Progenitor cell of endocrine pancreas (in vitro differentiated cells): ENCODE results near the gene DLGAP1. TPM values are rescaled to one million over a fixed set of nuclear protein-coding genes. Genes with fewer than 3 reads are reported as not detected.
"Not testable (repeated sequence)": the region's sequence is repeated elsewhere in the genome, so short reads cannot be mapped to it uniquely, and the experiment has no call there.

Experiments
- DNase-seq: peaks from one replicate; pipeline ENCODE4 v3.0.0; 2021; ENCODE audit warnings: low spot score; ENCODE audit not compliant: unreplicated experiment
- H3K27ac Mint-ChIP-seq: 2 replicates; pipeline ENCODE4 v1.8.0; 2021; ENCODE audit warnings: mild to moderate bottlenecking, moderate library complexity, mixed read lengths
- H3K27me3 Mint-ChIP-seq: 2 replicates; pipeline ENCODE4 v1.8.0; 2021; ENCODE audit warnings: mixed read lengths
- H3K36me3 Mint-ChIP-seq: 2 replicates; pipeline ENCODE4 v1.8.0; 2022; ENCODE audit warnings: mixed read lengths; ENCODE audit not compliant: insufficient read depth
- H3K4me1 Mint-ChIP-seq: 2 replicates; pipeline ENCODE4 v1.8.0; 2021; ENCODE audit warnings: low read depth, mixed read lengths
- H3K4me3 Mint-ChIP-seq: 2 replicates; pipeline ENCODE4 v1.8.0; 2021; ENCODE audit warnings: low read depth, mild to moderate bottlenecking, moderate library complexity, mixed read lengths
- H3K9me3 Mint-ChIP-seq: 2 replicates; pipeline ENCODE4 v1.8.0; 2021; ENCODE audit warnings: low read depth, mixed read lengths
- total RNA-seq: library from RNA; stranded (reverse); gene quantifications from 2 replicates; pipeline ENCODE4 v1.2.1, GENCODE V29; 2021
- TF ChIP-seq, protein P1 (sequence below): fragments of 200-600 bp; sonication (generic); IDR thresholded peaks from one replicate; pipeline ENCODE4 v1.5.0; 2021; ENCODE audit warnings: antibody characterized with exemption, mild to moderate bottlenecking; ENCODE audit not compliant: unreplicated experiment

The DLGAP1 gene
- total RNA-seq, 1 donor from 2014 or later: 16.7 TPM

- peaks cover 2% of the 10 kb centered on the region for H3K36me3 Mint-ChIP-seq
- no peak for DNase-seq
- H3K9me3 Mint-ChIP-seq: no peaks in the 10 kb centered on the region
- no peak overlapping the region for H3K27ac Mint-ChIP-seq
- H3K27me3 Mint-ChIP-seq: no peaks in the 10 kb centered on the region
- peaks cover 9% of the 10 kb centered on the region for H3K4me1 Mint-ChIP-seq
- TF ChIP-seq, protein P1, sequence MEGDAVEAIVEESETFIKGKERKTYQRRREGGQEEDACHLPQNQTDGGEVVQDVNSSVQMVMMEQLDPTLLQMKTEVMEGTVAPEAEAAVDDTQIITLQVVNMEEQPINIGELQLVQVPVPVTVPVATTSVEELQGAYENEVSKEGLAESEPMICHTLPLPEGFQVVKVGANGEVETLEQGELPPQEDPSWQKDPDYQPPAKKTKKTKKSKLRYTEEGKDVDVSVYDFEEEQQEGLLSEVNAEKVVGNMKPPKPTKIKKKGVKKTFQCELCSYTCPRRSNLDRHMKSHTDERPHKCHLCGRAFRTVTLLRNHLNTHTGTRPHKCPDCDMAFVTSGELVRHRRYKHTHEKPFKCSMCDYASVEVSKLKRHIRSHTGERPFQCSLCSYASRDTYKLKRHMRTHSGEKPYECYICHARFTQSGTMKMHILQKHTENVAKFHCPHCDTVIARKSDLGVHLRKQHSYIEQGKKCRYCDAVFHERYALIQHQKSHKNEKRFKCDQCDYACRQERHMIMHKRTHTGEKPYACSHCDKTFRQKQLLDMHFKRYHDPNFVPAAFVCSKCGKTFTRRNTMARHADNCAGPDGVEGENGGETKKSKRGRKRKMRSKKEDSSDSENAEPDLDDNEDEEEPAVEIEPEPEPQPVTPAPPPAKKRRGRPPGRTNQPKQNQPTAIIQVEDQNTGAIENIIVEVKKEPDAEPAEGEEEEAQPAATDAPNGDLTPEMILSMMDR: no peak
- no peak overlapping the region for H3K4me3 Mint-ChIP-seq
These were observed 122.1 kb downstream of the DLGAP1 start for GRCh38 chr18:4333043-4333442.

DNA sequence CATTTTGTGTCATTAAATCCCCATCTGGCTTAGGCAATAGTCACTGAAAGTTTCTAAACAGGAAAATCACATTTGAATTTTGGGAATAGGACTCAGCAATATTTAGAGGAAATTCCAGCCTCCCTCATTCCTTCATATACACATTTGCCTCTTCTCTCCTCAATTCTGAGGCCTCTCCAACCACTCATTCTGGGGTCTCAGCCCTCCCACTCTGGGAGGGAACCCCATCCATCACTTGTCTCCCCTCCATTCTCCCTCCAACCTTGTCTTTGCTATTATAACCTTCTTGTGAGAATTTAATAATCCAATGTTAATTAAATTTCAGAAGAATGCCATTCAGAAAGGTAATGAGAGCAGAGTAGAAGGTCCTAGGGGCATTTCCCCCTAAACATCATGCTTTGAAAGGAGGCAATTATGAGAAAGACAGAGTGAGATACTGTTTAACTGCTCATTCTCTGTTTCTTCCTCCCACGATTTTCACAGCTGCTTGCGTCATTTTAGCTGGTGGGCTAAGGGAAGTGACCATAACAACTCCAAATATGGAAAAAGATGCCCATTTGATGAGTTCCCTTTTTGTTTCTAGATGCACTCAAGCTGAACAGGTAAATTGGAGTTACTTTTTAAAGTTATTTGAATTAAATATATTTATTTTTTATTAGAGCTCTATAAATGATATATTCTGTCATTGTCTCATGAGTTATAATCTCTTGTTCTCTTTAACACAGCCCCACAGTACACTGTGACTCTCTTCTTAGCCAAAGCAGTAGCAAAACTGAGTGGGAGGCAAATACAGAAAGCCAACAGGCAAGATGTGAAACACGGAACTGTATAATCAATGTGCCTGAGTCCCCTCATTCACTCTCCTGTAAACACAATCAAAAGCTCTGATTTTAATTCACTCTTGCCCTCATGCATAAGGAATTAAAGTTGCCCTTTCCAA, 135.1 kb downstream of the DLGAP1 start:
- H3K4me3 Mint-ChIP-seq: no peak overlapping the region
- no peak overlapping the region for H3K27ac Mint-ChIP-seq
- no peak for DNase-seq
- H3K27me3 Mint-ChIP-seq: no peaks in the 10 kb centered on the region
- no peaks in the 10 kb centered on the region for H3K36me3 Mint-ChIP-seq
- TF ChIP-seq, protein P1: no peak
- no peaks in the 10 kb centered on the region for H3K9me3 Mint-ChIP-seq
- H3K4me1 Mint-ChIP-seq: no peaks in the 10 kb centered on the region

GRCh38 chr18:4318311-4318710, 136.8 kb downstream of the DLGAP1 start:
- DNase-seq: no peak
- H3K27me3 Mint-ChIP-seq: no peaks in the 10 kb centered on the region

DNA sequence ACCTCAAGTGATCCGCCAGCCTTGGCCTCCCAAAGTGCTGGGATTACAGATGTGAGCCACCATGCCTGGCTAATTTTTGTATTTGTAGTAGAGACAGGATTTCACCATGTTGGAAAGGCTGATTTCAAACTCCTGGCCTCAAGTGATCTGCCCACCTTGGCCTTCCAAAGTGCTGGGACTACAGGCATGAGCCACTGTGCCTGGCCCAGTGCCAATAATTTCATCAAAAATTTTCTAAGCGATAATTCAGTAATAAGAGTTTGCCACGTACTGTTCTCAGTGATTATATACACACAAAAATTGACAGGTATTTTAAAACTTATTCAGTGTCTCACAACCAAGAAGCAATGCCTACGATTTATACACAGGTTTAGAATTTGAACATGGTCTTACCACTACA, 143.2 kb downstream of the DLGAP1 start:
- H3K27me3 Mint-ChIP-seq, H3K4me1 Mint-ChIP-seq, H3K9me3 Mint-ChIP-seq, H3K27ac Mint-ChIP-seq, H3K36me3 Mint-ChIP-seq, H3K4me3 Mint-ChIP-seq, DNase-seq: not testable (repeated sequence)

More at GRCh38 chr18:4318311-4318710, 136.8 kb downstream of the DLGAP1 start:
- Mint-ChIP-seq H3K27ac (no peak overlapping the region), H3K36me3 (no peaks in the 10 kb centered on the region), H3K4me3 (no peak overlapping the region), H3K9me3 (no peaks in the 10 kb centered on the region), H3K4me1 (no peaks in the 10 kb centered on the region)
- TF ChIP-seq, protein P1: no peak

DNA sequence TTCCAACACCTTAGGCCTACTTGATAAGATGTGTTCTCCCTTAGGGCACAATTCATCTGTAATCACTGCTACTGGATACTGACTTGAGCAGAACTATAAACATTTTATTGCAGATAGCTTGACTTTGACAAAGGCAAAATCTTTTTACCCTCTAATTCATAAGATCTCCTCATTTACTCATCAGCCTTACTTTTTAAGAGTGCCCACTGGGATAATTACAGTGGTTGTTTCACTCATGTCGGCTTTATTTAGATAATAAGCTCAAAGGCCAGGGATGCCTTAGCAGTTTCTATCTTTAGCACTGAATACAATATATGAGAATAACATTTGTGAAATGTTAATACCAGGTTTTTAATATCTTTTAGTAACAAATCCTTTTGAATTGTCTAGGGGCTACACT, 144.0 kb downstream of the DLGAP1 start:
- peaks cover 2% of the 10 kb centered on the region for H3K4me1 Mint-ChIP-seq
- TF ChIP-seq, protein P1: no peak
- H3K9me3 Mint-ChIP-seq: peaks cover 3% of the 10 kb centered on the region

DNA sequence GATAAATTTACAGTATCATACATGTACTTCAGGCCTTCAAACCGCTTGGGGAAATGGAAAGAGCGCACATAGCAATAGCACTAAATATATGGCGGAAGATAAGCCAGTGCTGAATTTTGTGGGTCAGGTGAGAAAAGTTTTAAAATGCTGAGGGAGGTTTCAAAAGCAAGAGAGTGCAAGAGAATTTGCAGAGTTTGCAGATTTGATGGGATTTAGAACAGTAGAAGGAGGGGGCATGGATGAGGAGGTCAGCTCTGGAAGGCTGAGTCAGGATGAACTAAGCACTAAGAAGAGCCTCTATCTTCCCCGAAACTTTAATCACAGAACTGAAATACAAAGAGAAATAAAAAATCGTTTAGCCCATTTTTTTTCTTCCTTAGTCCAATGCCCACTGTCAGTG, 145.9 kb downstream of the DLGAP1 start:
- TF ChIP-seq, protein P1: no peak
- no peak for DNase-seq
- Mint-ChIP-seq H3K36me3 (no peaks in the 10 kb centered on the region), H3K27ac (no peak overlapping the region), H3K4me3 (no peak overlapping the region), H3K27me3 (no peaks in the 10 kb centered on the region), H3K9me3 (peaks cover 3% of the 10 kb centered on the region), H3K4me1 (peaks cover 2% of the 10 kb centered on the region)

More for the DNA sequence above, 144.0 kb downstream of the DLGAP1 start:
- no peak overlapping the region for H3K27ac Mint-ChIP-seq
- H3K27me3 Mint-ChIP-seq: no peaks in the 10 kb centered on the region
- no peaks in the 10 kb centered on the region for H3K36me3 Mint-ChIP-seq
- DNase-seq: no peak
- no peak overlapping the region for H3K4me3 Mint-ChIP-seq
